Esophagus muscularis mucosa (tissue), 4 donors: Measurements from ENCODE around the gene CTXN3. TPM values are rescaled to one million over a fixed set of nuclear protein-coding genes. Genes with fewer than 3 reads are reported as not detected.

Source experiments
- DNase-seq: peaks from one replicate; pipeline ENCODE4 v3.0.0-alpha.2; 2017; ENCODE audit errors: extremely low spot score
- H3K27ac ChIP-seq, 4 donors: fragments of 200-600 bp; sonication (generic); replicated peaks in 1 of 4; 1 replicate in 3 of 4; 2 replicates in 1 of 4; pipeline ENCODE4 v1.5.1; 2016 to 2019; ENCODE audit warnings: mild to moderate bottlenecking in 1 of 4
- H3K27me3 ChIP-seq, 4 donors: fragments of 200-600 bp; sonication (generic); one replicate each; pipeline versions ENCODE4 v1.5.1 to v1.6.0; 2016 to 2019
- H3K36me3 ChIP-seq, 4 donors: fragments of 200-600 bp; sonication (generic); one replicate each; pipeline ENCODE4 v1.5.1; 2016 to 2019
- H3K4me1 ChIP-seq, 4 donors: fragments of 200-600 bp; sonication (generic); one replicate each; pipeline ENCODE4 v1.5.1; 2016 to 2019
- H3K4me3 ChIP-seq, 4 donors: fragments of 200-600 bp; sonication (generic); 1 replicate in 2 of 4; 2 replicates in 2 of 4; pipeline ENCODE4 v1.5.1; 2016 to 2019; ENCODE audit warnings: mild to moderate bottlenecking in 4 of 4, moderate library complexity in 1 of 4
- H3K9me3 ChIP-seq, 4 donors: fragments of 200-600 bp; sonication (generic); 1 replicate in 3 of 4; 2 replicates in 1 of 4; pipeline ENCODE4 v1.5.1; 2016 to 2019
- CTCF ChIP-seq, 3 experiments: fragments of 200-600 bp in 2 of 3; fragments of 450-650 bp in 1 of 3; sonication (generic) in 2 of 3; IDR thresholded peaks; one replicate each; pipeline ENCODE4 v1.5.1; 2017 to 2019; ENCODE audit warnings: antibody characterized with exemption in 3 of 3, mild to moderate bottlenecking in 2 of 3, moderate library complexity in 1 of 3
- EP300 ChIP-seq: sonication (generic); formaldehyde crosslinking; IDR thresholded peaks from one replicate; pipeline ENCODE4 v1.6.1; 2017; ENCODE audit warnings: antibody characterized with exemption
- POLR2A ChIP-seq: fragments of 450-650 bp; IDR thresholded peaks from one replicate; pipeline ENCODE4 v1.6.1; 2017; ENCODE audit warnings: antibody characterized with exemption, moderate library complexity, mild to moderate bottlenecking, low read depth
- POLR2AphosphoS5 ChIP-seq, 2 donors: sonication (generic); formaldehyde crosslinking; IDR thresholded peaks; one replicate each; pipeline ENCODE4 v1.6.1; 2017; ENCODE audit warnings: antibody characterized with exemption in 2 of 2
- WGBS: methylation state at CpG from one replicate; pipeline ENCODE4 v1.1.5; 2018; 5-methylcytosine and 5-hydroxymethylcytosine counted together
- intact Hi-C: fragments of 100-400 bp; cut with DNase I; formaldehyde crosslinking; loops from one replicate; pipeline ENCODE4 v1.15.1; 2023
- total RNA-seq, 4 donors: library from RNA; depleted of rRNA; stranded (reverse); fragments of >200 nt; gene quantifications; one replicate each; pipeline versions ENCODE4 v1.1.0 to v1.2.1, GENCODE V29; 2016

The CTXN3 gene
- total RNA-seq, 4 donors from 2014 or later = not detected

DNA sequence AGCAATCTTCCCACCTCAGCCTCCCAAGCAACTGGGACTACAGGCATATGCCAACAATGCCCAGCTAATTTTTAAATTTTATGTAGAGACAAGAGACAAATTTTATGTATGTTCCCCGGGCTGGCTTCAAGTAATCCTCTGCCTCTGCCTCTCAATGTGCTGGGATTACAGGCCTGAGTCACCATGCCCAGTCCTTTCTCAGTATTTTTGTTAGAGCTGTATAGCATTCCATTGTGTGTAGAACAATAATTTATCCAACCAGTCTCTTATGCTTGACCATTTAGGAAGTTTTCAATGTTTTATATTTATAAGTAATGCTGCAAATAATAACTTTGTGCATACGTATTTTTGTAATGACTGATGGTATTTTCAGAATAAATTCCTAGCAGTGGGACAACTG lies 38.9 kb upstream of the CTXN3 start:
- Histone ChIP-seq H3K27ac (no peak overlapping the region), H3K27me3 (no peaks in the 10 kb centered on the region), H3K4me1 (peaks cover 0 to 11% (median 5%) of the 10 kb centered on the region in 4 donors), H3K36me3 (no peaks in the 10 kb centered on the region), H3K4me3 (no peak overlapping the region), H3K9me3 (no peaks in the 10 kb centered on the region)
- intact Hi-C loops = no loop called here
- TF ChIP-seq POLR2AphosphoS5 (IDR thresholded peaks at IDR 0.05) = no peak
- WGBS = 82% methylated on average over 2 of the region's 2 CpGs
- no peak for DNase-seq

DNA sequence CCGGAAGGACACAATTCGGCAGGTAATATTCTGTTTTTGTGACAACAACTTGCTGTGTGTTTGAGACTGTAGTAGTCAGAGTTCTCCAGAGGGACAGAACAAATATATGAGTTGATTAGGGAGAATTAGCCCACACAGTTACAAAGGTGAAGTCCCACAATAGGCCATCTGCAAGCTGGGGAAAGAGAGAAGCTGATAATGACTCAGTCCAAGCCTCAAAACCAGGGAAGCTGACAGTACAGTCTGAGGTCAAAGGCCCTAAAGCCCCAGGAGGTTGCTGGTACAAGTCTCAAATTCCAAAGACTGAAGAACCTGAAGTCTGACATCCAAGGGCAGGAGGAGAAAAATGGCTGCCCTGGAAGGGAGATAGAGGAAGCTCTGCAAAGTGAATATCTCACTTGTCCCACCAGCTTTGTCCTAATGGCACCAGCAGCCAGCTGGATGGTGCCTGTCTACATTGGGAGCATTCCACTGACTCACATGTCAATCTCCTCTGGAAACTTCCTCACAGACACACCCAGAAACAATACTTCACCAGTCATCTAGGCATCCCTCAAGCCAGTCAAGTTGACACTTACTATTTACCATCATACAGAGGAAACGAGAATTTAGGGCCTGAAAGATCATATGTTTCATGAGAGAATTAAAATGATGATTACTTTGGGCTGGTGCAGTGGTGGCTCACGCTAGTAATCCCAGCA lies 36.3 kb upstream of the CTXN3 start:
- no peak overlapping the region for H3K27ac ChIP-seq
- WGBS = 98% methylated on average over 4 of the region's 4 CpGs
- no peaks in the 10 kb centered on the region for H3K9me3 ChIP-seq
- no peaks in the 10 kb centered on the region for H3K27me3 ChIP-seq
- no peaks in the 10 kb centered on the region for H3K36me3 ChIP-seq
- H3K4me1 ChIP-seq = peaks cover 0 to 14% (median 9%) of the 10 kb centered on the region in 4 donors
- no peak for TF ChIP-seq POLR2A
- no peak overlapping the region for H3K4me3 ChIP-seq
- intact Hi-C loops = no loop called here
- DNase-seq = no peak

- no peaks in the 10 kb centered on the region for H3K9me3 ChIP-seq
- 56% methylated on average over 2 of the region's 2 CpGs for WGBS
- peaks cover 0 to 14% (median 9%) of the 10 kb centered on the region in 4 donors for H3K4me1 ChIP-seq
- no peak for DNase-seq
- H3K4me3 ChIP-seq = no peak overlapping the region
- peak overlapping the region in 3 of 4 donors; percentile 23 to 34 (median 28) for H3K27ac ChIP-seq
- intact Hi-C loops = no loop called here
- no peak for TF ChIP-seq POLR2AphosphoS5 (IDR thresholded peaks at IDR 0.05)
- TF ChIP-seq POLR2A = no peak
- TF ChIP-seq CTCF (IDR thresholded peaks at IDR 0.05) = no peak
- no peak for TF ChIP-seq EP300
- no peaks in the 10 kb centered on the region for H3K27me3 ChIP-seq
- H3K36me3 ChIP-seq = no peaks in the 10 kb centered on the region
These were observed 33.0 kb upstream of the CTXN3 start for GRCh38 chr5:127615916-127616315.

GRCh38 chr5:127619908-127620479 lies 28.9 kb upstream of the CTXN3 start:
- intact Hi-C loops = no loop called here
- Histone ChIP-seq H3K9me3 (no peaks in the 10 kb centered on the region), H3K4me3 (no peak overlapping the region), H3K36me3 (no peaks in the 10 kb centered on the region), H3K27ac (no peak overlapping the region), H3K27me3 (no peaks in the 10 kb centered on the region), H3K4me1 (peaks cover 0 to 23% (median 9%) of the 10 kb centered on the region in 4 donors)
- no peak for TF ChIP-seq EP300
- TF ChIP-seq POLR2AphosphoS5 (IDR thresholded peaks at IDR 0.05) = no peak
- no peak for TF ChIP-seq POLR2A
- TF ChIP-seq CTCF (IDR thresholded peaks at IDR 0.05) = no peak
- DNase-seq = no peak
- 90% methylated on average over 5 of the region's 5 CpGs for WGBS

DNA sequence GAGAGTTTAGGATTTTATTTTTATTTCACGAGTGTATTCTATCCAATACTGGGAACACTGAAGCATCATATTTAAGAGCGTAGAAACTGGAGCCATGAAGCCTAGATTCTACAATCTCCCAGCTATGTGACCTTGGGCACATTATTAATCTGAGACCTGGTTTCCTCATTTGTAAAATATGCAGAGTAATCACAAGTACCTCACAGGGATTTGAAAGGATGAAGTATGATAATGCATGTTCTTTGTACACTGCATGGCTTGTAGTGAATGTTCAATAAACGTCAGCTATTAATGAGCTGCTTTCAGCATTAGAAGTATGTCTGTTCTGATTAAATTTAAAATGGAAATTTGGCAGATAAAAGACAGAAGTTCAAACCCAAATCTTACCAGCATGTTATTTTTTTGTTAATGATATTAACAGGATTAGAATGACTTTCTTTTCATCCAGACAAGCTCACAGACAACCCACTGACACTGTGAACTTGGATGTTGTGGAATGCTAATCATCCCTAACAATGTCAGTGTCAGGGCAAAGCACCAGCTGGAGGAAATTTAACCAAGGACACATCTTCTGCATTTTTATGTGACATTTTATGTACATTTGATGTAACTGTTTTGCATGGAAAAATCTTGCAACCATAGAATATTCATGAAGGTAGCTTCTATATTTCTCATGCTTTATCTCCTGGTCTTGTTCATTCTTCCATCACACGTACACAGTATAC lies 27.1 kb upstream of the CTXN3 start:
- no peak for TF ChIP-seq CTCF (IDR thresholded peaks at IDR 0.05)
- TF ChIP-seq POLR2A = no peak
- TF ChIP-seq POLR2AphosphoS5 (IDR thresholded peaks at IDR 0.05) = no peak
- no peak for TF ChIP-seq EP300
- no peaks in the 10 kb centered on the region for H3K36me3 ChIP-seq
- no peak overlapping the region for H3K4me3 ChIP-seq
- no peaks in the 10 kb centered on the region for H3K27me3 ChIP-seq
- WGBS = 71% methylated on average over 4 of the region's 4 CpGs
- no peak overlapping the region for H3K27ac ChIP-seq
- intact Hi-C loops = no loop called here
- no peaks in the 10 kb centered on the region for H3K9me3 ChIP-seq
- DNase-seq = no peak
- H3K4me1 ChIP-seq = peaks cover 0 to 10% (median 0%) of the 10 kb centered on the region in 4 donors
